HCEC 1CT (cell line): Measurements from ENCODE around the gene ZBTB12.
"Not testable (repeated sequence)": the region's sequence is repeated elsewhere in the genome, so short reads cannot be mapped to it uniquely, and the experiment has no call there.

Experiments
- DNase-seq: peaks from one replicate; pipeline ENCODE4 v3.0.0-alpha.2; 2017

The ZBTB12 gene

GRCh38 chr6:31919624-31920303, 17.9 kb upstream of the ZBTB12 start:
- no peak for DNase-seq

- no peak for DNase-seq
Observed at GRCh38 chr6:31918069-31918720, 16.3 kb upstream of the ZBTB12 start.

GRCh38 chr6:31915756-31916155, 13.9 kb upstream of the ZBTB12 start:
- DNase-seq, result no peak

- DNase-seq, result no peak
Observed at GRCh38 chr6:31915351-31915750, 13.5 kb upstream of the ZBTB12 start.

GRCh38 chr6:31911826-31912585, 10.1 kb upstream of the ZBTB12 start:
- DNase-seq, result no peak

- not testable (repeated sequence) for DNase-seq
Observed at GRCh38 chr6:31909298-31909697, 7.4 kb upstream of the ZBTB12 start.

- peak; percentile 59 for DNase-seq
Observed at GRCh38 chr6:31908791-31909190, 6.9 kb upstream of the ZBTB12 start.

GRCh38 chr6:31908255-31908654, 6.4 kb upstream of the ZBTB12 start:
- not testable (repeated sequence) for DNase-seq

- DNase-seq, result peak; percentile 57
Observed at GRCh38 chr6:31907158-31907813, 5.4 kb upstream of the ZBTB12 start.

GRCh38 chr6:31906727-31907126, 4.8 kb upstream of the ZBTB12 start:
- DNase-seq, result not testable (repeated sequence)

GRCh38 chr6:31906122-31906521, 4.2 kb upstream of the ZBTB12 start:
- no peak for DNase-seq

- no peak for DNase-seq
Observed at GRCh38 chr6:31905041-31905440, 3.2 kb upstream of the ZBTB12 start.

GRCh38 chr6:31903957-31904356, 2.1 kb upstream of the ZBTB12 start:
- no peak for DNase-seq

GRCh38 chr6:31901415-31901952, 402 bp downstream of the ZBTB12 start:
- DNase-seq, result peak; percentile 42

GRCh38 chr6:31900917-31901414, 920 bp downstream of the ZBTB12 start:
- DNase-seq, result no peak

GRCh38 chr6:31899882-31900722, 1.8 kb downstream of the ZBTB12 start:
- DNase-seq, result no peak

- no peak for DNase-seq
Observed at GRCh38 chr6:31899215-31899614, 2.7 kb downstream of the ZBTB12 start.

GRCh38 chr6:31898383-31899011, 3.4 kb downstream of the ZBTB12 start:
- DNase-seq, result peak; percentile 43

GRCh38 chr6:31897612-31898382, 4.1 kb downstream of the ZBTB12 start, which contains the start of gene EHMT2:
Gene EHMT2, minus strand, starts transcription at chr6:31897698. Its CDS starts 21 bp downstream, at chr6:31897677.
- peak; percentile 82 for DNase-seq

GRCh38 chr6:31896856-31897611, 4.9 kb downstream of the ZBTB12 start:
- no peak for DNase-seq
